Coronary artery (tissue), 2 donors: ENCODE results near the gene WSCD2.
"Not testable (repeated sequence)": the region's sequence is repeated elsewhere in the genome, so short reads cannot be mapped to it uniquely, and the experiment has no call there.

Experiments used
- DNase-seq: peaks from one replicate; pipeline ENCODE4 v3.0.0-alpha.2; 2017; ENCODE audit warnings: low spot score
- H3K27ac ChIP-seq, 2 donors: fragments of 200-600 bp; sonication (generic); one replicate each; pipeline ENCODE4 v1.5.1; 2016 to 2019
- H3K4me3 ChIP-seq: fragments of 200-600 bp; sonication (generic); 2 replicates; pipeline ENCODE4 v1.5.1; 2016; ENCODE audit warnings: mild to moderate bottlenecking, moderate library complexity
- TF ChIP-seq, protein P1 (sequence below): fragments of 200-600 bp; sonication (generic); IDR thresholded peaks from one replicate; pipeline ENCODE4 v1.5.1; 2019; ENCODE audit warnings: antibody characterized with exemption

The WSCD2 gene

DNA sequence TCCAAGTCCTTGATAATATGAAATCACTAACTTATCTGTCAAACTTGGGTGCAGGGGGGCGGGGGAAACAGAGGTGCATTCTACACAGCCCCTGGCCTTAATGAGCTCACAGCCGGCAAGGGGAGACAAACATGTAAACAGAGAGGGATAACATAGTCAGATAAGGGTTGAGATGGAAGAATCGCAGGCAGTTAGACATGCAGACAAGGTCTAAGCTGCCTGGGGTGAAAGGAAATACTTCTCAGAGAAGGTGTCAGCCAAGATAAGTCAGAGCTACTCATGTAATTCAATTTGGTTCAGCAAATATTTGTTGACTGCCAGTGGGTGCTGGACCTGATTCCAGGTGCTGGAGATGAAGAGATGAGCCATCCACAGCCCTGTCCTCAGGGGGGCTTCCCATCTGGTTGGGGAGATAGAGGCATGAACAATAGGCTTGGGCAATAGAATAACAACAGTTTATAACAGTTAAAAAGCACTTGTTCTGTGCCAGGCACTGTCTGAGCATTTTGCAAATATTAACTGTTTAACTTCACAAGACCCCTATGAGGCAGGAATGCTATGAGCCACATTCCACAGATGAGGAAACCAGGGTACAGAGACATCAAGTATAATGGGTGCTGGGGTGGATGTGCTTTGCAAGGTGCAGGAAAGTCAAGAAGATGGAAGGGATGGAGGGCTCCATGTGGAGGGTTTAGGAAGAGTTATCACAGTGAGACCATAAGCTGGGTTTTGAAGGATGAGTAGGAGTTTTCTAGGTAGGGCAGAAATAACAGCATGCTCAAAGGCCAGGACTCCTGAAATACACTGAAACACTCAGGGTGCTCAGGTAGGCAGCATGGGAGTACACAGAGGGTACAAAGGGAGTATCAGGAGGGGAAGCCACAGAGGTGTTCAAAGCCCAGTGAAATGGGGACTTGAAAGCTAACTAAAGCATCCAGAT lies 79.0 kb downstream of the WSCD2 start:
- DNase-seq: no peak
- no peak overlapping the region for H3K27ac ChIP-seq
- H3K4me3 ChIP-seq: no peak overlapping the region
- TF ChIP-seq, protein P1, sequence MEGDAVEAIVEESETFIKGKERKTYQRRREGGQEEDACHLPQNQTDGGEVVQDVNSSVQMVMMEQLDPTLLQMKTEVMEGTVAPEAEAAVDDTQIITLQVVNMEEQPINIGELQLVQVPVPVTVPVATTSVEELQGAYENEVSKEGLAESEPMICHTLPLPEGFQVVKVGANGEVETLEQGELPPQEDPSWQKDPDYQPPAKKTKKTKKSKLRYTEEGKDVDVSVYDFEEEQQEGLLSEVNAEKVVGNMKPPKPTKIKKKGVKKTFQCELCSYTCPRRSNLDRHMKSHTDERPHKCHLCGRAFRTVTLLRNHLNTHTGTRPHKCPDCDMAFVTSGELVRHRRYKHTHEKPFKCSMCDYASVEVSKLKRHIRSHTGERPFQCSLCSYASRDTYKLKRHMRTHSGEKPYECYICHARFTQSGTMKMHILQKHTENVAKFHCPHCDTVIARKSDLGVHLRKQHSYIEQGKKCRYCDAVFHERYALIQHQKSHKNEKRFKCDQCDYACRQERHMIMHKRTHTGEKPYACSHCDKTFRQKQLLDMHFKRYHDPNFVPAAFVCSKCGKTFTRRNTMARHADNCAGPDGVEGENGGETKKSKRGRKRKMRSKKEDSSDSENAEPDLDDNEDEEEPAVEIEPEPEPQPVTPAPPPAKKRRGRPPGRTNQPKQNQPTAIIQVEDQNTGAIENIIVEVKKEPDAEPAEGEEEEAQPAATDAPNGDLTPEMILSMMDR: no peak

DNA sequence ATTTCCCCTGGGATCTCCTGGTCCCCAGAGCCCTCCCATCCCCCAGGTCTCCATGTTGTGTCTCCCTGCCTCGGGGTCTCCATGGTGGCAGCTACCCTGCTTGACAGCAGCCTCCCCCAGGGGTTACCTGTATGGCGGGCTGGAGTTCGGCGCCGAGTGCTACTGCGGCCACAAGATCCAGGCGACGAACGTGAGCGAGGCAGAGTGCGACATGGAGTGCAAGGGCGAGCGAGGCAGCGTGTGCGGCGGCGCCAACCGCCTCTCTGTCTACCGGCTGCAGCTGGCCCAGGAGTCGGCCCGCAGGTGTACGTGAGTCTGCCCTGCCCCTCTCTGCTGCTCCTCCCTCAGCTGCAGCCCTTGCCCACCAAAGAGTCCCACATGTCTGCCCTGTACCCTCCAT lies 80.9 kb downstream of the WSCD2 start:
- H3K27ac ChIP-seq: no peak overlapping the region
- no peak for DNase-seq
- H3K4me3 ChIP-seq: no peak overlapping the region
- TF ChIP-seq, protein P1: no peak

DNA sequence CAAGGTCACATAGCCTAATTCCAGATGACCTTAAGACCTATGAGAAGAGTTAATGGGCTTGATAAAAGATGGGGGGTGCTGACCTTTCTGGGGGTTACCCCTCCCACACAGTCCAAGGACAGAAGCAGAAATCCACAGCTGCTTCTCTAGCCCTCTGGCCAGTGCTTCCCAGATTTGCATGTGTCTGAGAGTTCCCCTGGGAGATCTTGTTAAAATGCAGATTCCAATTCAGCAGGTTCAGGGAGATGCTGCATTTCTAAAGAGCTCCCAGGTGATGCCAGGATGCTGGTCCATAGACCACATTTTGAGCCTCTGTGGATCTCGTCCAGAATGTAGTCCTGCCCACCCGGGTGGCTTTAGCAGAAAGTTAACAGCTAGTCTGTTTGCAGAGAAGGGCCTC lies 82.1 kb downstream of the WSCD2 start:
- Histone ChIP-seq H3K27ac (no peak overlapping the region), H3K4me3 (no peak overlapping the region)
- TF ChIP-seq, protein P1: no peak
- DNase-seq: no peak

DNA sequence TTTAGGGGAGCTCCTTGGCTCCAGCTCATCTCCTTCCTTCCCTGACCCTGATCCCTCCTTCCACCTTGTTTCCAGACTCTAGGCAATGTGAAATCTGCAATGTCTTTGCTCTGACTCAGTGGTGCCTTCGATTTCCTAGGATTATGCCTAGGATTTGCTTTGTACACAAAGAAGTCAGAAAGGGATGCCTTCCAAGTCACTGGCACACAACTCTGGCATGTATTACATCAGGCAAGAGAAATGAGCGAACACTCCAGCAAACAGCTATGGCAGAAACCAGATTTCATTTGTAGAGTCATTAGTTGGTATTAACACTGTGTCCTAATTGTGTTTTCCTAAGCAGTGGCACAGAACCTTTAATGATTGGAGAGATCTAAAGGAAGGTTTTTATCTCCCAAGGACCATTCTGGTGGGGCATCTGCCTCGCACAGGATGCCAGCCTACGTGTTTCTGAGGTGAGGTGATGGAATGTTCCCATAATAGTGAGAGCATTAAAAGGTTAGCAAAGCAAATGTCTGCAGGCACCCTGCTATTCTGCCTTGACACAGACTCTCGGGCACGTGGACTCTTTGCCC lies 84.9 kb downstream of the WSCD2 start:
- no peak overlapping the region for H3K27ac ChIP-seq
- TF ChIP-seq, protein P1: no peak
- no peak for DNase-seq
- no peak overlapping the region for H3K4me3 ChIP-seq

DNA sequence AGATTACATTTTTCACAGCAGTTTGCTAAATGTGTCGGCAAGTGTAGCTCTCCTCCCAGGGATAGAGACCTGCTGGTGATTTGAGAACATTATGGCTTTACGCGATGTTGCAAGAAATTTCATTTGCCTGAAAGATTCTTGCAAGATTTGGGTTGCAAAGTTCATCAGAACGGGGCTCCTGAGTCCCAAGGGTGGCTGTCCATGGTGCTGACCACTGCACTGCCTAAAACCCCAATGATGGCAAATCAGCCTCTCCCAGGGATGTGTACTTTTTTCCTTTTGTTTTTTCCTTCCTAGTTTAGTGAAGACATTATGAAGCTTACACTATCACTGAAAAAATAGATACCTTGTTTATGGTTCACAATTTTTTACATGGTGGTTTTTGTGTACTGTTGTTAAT lies 85.4 kb downstream of the WSCD2 start:
- DNase-seq: no peak
- no peak overlapping the region for H3K4me3 ChIP-seq
- TF ChIP-seq, protein P1: no peak
- no peak overlapping the region for H3K27ac ChIP-seq

DNA sequence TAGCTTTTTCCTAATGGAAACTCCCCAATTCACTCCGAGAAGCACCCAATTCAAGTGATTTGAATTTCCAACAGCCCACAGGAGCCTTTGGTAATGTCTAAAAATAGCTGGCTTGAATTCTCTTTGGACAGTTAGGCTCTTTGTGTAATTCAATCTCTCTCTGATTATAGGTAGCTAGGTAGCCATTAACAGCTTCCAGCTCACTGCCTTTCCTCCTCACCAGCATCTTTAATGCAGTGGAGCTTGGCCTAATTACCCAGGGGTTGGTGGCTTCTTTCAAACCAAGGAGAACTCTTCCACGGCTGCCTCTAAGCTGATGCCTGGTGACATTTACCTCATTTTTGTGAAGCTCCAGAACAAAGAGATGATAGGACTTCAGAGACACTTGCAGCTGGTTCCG lies 86.4 kb downstream of the WSCD2 start:
- Histone ChIP-seq H3K4me3 (no peak overlapping the region), H3K27ac (no peak overlapping the region)
- TF ChIP-seq, protein P1: no peak
- DNase-seq: no peak

DNA sequence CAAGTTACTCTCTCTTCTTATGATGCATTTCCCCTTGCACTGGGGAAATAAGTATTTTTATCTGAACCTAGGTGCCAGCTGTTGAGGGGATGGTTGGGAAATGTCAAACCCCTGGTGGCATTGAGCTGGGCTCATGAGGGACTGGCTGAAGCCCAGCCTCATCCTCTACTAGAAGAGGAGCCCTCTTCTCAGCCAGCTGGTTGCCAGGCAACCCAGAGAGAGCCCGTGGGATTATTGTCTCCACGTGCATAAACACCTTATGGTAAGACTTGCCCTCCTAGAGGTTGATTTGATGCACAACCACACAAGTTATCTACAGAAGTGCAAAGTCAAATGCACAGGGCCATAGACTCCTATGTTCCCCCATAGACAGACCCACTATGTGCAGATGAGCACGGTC lies 89.8 kb downstream of the WSCD2 start:
- DNase-seq: no peak
- TF ChIP-seq, protein P1: no peak
- Histone ChIP-seq H3K4me3 (no peak overlapping the region), H3K27ac (no peak overlapping the region)

DNA sequence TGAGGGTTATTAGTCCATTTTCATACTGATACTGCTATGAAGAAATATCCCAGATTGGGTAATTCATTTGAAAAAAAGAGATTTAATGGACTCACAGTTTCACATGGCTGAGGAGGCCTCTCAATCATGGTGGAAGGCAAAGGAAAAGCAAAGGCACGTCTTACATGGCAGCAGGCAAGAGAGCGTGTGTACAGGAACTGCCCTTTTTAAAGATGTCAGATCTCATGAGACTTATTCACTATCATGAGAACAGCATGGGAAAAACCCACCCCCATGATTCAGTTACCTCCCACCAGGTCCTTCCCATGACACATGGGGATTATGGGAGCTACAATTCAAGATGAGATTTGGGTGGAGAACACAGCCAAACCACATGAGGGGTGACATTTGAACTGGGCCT lies 96.0 kb downstream of the WSCD2 start:
- H3K27ac ChIP-seq, H3K4me3 ChIP-seq, DNase-seq: not testable (repeated sequence)
